ENCODE data around the gene VAMP2. TPM values are rescaled to one million over a fixed set of nuclear protein-coding genes. Genes with fewer than 3 reads are reported as not detected.
A peak's percentile ranks its signal among the peaks of the same experiment; 100 is the strongest.

VAMP2 gene
- total and polyA plus RNA-seq, 9 of the 15 experiments (the other 6 are each of a cell fraction or from before 2014, with no cell fraction given): 2.3 to 31.8 (median 6.0) TPM

- peak; percentile 58; the same call in 1 of the 2 replicates for TF ChIP-seq ZNF407 (IDR thresholded peaks at IDR 0.05; ENCODE audit: low read depth)
- TF ChIP-seq HNRNPLL (IDR thresholded peaks at IDR 0.05; ENCODE audit: low read depth, low read length, poor library complexity, severe bottlenecking): peak; percentile 21
- peak; percentile 31 for TF ChIP-seq CTCFL (IDR thresholded peaks at IDR 0.05; ENCODE audit: borderline replicate concordance, insufficient read depth, low read depth, low read length, poor library complexity, severe bottlenecking)
- TF ChIP-seq ZFP91 (CRISPR knock-in tag; IDR thresholded peaks at IDR 0.05): no peak
- peak; percentile 100 for TF ChIP-seq TBP (optimal IDR thresholded peaks at IDR 0.05; ENCODE audit: low read depth, low read length)
- TF ChIP-seq ZNF449 (CRISPR knock-in tag; IDR thresholded peaks at IDR 0.05): no peak
- peak in 1 of 2 experiments; percentile 54; a peak in 1 of 4 replicates for TF ChIP-seq MAZ (CRISPR knock-in tag; conservative IDR thresholded peaks at IDR 0.05 in 1 of 2, IDR thresholded peaks at IDR 0.05 in 1 of 2)
- 0 out of 4 replicates have a peak, but pooled peaks have one; percentile 19 to 54 for TF ChIP-seq ARNT (IDR thresholded peaks at IDR 0.05)
- peak; percentile 97 for TF ChIP-seq BRD9 (IDR thresholded peaks at IDR 0.05; ENCODE audit: low read depth, partially characterized antibody)
- 0 out of 2 replicates have a peak, but pooled peaks have one; percentile 8 for TF ChIP-seq TOE1 (IDR thresholded peaks at IDR 0.05; ENCODE audit: borderline replicate concordance)
- no peak for TF ChIP-seq TOE1 (CRISPR knock-in tag; IDR thresholded peaks at IDR 0.05; ENCODE audit: borderline replicate concordance, low read depth)
- peak; percentile 71 for TF ChIP-seq NFIC (IDR thresholded peaks at IDR 0.05)
These were observed 43.8 kb downstream of the VAMP2 start (continued) for GRCh38 chr17:8118769-8119580.
